Measurements from ENCODE around the gene MFSD6L.
A peak's percentile ranks its signal among the peaks of the same experiment; 100 is the strongest.

MFSD6L gene

GRCh38 chr17:8798846-8799569 is at the start of gene MFSD6L:
TSS of gene MFSD6L (minus strand) at chr17:8799365. CDS start at chr17:8799120, 245 bp downstream.
- DNase-seq = no peak

- DNase-seq = no peak
Measured at GRCh38 chr17:8847891-8848290, 48.7 kb upstream of the MFSD6L start.

- DNase-seq = peak; percentile 8
Measured at GRCh38 chr17:8846768-8847211, 47.6 kb upstream of the MFSD6L start.

- DNase-seq = no peak
Measured at GRCh38 chr17:8844229-8845218, 45.4 kb upstream of the MFSD6L start.

GRCh38 chr17:8843344-8843743 is 44.2 kb upstream of the MFSD6L start:
- DNase-seq = no peak

GRCh38 chr17:8841844-8842243 is 42.7 kb upstream of the MFSD6L start:
- no peak for DNase-seq

DNA sequence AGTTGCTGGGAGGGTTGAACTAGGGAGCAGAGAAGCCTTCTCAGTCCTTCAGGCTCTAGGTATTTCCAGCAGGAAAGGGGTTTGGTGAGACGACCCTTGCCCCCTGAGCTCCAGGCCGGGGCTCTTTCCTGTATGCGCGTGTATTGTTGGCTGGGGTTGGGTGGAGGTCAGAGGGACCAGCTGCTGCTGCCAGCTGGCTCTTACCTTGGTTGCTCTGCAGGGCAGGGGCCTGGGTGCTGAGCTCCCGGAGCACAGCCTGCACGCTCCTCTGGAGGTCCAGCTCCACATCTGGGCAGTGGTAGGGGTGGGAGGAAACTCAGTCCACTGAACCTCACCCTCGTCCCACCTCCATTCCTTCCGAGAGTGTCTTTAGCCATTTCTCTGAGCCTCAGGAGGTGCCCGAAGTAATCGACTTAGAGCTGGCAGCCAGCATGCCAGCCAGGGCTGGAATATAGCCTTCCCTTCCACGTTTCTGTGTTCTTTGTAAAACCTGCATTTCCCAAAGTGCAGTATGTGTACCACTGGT is 40.3 kb upstream of the MFSD6L start:
- DNase-seq = no peak

DNA sequence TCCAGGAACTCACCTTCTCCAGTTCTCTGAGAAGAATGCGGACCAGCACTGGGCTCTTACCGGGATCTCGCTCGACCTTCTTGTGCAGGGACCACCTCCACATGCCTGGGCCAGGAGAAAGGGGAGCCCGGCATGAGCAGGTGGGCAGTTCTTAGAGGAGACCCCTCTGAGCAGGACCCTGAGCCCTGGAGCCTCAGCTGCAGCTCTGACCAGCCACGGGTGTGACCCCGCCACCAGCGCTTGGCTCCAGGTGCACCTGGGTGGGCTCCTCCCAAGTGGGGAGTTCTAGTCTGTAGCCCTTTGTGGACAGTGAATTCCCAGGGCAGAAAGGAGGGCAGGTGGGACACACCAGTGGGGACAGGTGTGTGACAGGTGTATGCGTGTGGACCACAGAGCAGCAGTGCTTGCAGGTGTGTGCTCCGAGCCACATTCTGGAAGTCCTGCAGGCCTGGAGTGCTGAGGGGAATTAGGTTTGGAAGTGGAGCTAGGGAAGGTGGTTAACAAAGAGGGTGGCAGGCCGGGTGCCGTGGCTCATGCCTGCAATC is 39.5 kb upstream of the MFSD6L start:
- DNase-seq = no peak

DNA sequence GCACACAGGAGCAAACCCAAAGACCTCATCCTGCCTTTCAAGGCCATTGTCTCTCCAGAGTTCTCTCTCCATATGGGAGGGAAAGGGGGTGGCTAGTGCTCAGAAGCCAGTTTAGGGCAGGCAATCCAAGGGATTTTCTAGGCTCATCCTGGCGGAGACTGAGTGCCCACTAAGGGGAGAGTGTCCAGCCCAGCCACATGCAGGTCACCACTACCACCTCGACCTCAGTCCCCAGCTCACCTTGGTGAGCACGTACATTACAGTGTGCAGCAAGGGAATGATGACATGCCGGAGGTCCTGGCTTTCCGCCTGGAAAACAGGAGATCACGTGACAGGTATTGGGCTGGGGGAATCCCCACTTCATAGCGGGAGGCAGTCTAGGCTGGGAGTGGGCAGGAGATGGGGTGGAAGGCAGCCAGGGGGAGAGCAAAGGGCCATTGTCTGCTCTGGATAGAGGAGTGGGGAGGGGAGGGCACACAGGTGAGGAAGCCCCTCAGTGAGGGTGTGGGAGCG is 38.5 kb upstream of the MFSD6L start:
- no peak for DNase-seq

- DNase-seq = no peak
Measured at GRCh38 chr17:8836821-8837562, 37.8 kb upstream of the MFSD6L start.

- no peak for DNase-seq
Measured at GRCh38 chr17:8835631-8836364, 36.6 kb upstream of the MFSD6L start.

DNA sequence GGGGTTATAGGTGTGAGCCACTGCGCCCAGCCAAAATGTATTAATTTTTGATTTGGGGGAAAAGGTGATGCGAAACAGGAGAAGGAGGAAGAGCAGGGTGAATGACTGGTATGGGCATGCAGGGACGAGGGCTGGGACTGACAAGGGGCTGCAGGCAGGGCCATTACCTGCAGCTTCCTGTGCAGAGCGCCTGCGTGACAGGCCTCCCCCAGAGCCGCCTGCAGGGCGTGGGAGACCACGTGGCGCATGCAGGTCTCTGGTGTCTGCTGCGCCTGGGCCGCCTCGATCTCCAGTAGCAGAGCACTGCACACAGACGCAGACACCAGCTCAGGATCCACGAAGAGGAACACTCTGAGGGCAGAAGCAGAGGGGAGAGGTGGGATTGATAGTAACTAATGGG is 35.9 kb upstream of the MFSD6L start:
- no peak for DNase-seq

DNA sequence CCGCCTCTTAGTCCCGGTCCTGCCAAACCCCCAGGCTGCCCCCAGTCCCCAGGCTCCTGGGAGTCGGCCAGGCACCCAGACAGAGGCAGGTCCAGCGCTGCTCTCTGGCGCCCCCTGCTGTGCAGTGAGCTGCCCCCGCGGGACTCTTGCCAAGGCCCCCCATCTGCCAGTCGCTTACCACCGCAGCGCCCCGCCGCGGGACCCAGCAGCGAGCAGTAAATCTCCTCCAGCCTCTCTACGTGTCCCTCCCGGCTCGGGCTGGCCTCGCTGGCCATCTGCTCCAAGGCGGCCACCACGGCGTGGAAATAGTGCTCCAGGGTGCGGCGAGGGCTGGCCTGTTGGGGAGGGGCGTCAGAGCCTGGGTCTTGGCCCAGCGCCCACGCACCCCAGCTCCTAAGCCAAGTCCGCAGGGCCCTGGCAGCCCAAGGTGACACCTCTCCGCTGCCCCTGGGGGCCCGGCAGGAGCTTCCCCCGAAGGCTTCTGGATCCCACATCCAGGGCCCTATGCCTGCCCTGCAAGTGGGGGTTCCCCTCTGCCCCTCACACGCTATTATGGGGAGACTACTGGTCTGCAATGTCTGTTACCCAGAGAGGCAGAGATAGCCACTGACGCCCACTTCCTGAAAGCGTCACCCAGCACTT is 33.7 kb upstream of the MFSD6L start:
- DNase-seq = peak; percentile 7

DNA sequence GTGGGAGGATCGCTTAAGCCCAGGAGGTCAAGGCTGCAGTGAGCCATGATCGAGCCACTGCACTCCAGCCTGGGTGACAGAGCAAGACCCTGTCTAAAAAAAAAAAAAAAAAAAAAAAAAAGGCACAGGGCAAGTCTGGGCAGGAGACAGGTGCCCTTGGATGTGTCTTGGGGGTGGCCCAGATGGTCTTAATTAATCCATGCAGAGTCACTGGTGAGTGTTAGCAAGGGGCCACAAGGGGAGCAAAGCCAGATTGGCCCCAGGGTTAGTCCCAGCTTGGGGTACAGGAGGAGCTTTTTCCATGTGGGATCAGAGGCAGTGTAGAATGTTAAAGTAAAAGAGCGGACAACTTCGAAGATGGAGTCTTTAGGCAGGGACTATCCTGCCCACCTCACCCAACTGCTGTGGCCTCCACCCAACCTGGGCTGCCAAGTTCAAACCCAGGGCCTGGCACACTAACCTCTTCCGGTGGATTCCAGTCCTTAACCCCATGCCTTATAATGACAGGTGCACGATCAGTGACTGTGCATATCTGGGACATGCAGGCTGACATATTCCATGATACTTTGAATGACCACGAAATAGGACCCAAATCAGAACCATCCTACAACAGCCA is 32.2 kb upstream of the MFSD6L start:
- no peak for DNase-seq

GRCh38 chr17:8830141-8830540 is 31.0 kb upstream of the MFSD6L start:
- DNase-seq = no peak

DNA sequence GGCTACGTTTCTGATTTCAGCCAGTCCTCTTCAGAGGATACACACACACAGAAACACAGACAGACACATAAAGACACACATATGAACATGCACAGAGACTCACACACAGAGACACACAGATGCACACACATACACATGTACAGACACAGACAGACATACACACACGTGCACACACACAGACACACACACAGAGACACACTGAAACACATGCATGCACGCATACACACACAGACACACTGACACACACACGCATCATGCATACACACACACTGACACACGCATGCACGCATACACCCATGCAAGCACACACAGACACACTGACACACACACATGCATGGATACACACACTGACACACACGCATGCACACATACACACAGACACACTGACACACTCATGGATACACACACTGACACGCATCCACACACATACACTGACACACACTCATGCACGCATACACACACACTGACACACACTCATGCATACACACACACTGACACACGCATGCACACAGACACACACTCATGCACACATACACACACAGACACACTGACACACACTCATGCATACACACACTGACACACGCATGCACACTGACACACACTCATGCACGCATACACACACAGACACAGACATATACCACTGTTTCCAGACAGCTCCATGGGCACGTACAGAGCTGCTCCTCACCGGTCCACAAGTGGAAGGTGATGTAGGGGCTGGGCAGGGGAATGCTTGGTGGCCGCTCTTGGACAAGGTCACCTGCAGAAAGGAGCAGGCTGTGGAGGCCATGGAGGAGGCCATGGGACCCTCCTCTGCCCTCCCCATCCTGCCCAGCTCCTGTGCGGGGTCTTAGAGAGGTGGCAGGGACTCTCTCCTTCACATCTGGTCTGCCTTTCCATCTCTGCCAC is 30.1 kb upstream of the MFSD6L start:
- no peak for DNase-seq

DNA sequence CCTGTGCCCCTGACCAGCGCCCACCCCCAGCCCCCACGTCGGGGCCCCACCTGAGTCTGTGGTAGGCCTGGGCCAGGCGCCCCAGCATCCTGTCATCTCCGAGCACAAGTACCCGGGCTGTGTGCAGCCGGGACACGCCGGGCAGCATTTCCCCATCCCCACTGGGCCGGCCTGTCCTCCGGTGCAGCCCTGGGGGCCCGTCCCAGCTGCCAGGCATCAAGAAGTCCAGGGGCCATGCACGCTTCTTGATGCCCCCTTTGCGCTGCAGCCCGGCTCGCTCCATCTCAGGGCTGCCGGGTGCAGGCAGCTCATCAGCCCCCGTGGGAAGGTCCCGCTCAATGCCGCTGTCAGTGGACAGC is 29.3 kb upstream of the MFSD6L start:
- no peak for DNase-seq

DNA sequence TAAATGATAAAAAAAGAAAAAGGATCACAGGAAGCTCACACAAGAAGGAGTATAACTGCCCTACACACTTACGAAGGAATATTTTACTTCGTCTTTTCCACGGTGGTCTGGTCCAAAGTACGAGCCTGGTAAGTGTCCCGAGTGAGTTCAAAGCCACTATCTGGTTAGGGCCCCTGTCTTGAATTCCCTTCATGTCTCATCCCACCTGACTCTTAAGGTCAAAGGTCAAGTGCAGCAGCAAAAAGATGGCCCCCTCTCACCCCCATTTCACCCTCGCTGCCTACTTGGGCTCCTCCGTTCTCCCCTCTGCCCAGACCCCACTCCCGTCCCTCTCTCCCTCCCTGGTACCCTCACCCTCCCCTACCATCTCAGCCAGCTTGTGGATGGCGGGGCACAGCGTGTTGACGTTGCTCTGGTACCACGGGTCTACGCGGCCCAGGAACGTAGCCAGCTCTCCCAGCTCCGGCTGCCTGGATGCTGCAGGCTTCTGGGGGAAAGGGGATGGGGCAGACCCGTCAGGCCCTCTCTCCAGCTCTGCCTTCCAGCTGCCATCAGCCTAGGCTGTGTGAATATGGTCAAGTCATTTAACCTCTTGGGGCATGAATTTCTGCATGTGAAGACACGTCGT is 27.8 kb upstream of the MFSD6L start:
- no peak for DNase-seq

GRCh38 chr17:8825802-8826201 is 26.6 kb upstream of the MFSD6L start:
- no peak for DNase-seq
